Jurkat, Clone E6-1 (cell line): ENCODE results near the gene ZNF300.
A peak's percentile ranks its signal among the peaks of the same experiment; 100 is the strongest.
"Not testable (repeated sequence)": the region's sequence is repeated elsewhere in the genome, so short reads cannot be mapped to it uniquely, and the experiment has no call there.

Source experiments
- DNase-seq: peaks from one replicate; pipeline ENCODE4 v3.0.0-alpha.2; 2011; ENCODE audit warnings: low read depth, low spot score
- H3K4me3 ChIP-seq: 2 replicates; pipeline ENCODE4 v1.5.1; 2011; ENCODE audit warnings: mild to moderate bottlenecking, low read length, control low read depth, moderate library complexity

Gene ZNF300

DNA sequence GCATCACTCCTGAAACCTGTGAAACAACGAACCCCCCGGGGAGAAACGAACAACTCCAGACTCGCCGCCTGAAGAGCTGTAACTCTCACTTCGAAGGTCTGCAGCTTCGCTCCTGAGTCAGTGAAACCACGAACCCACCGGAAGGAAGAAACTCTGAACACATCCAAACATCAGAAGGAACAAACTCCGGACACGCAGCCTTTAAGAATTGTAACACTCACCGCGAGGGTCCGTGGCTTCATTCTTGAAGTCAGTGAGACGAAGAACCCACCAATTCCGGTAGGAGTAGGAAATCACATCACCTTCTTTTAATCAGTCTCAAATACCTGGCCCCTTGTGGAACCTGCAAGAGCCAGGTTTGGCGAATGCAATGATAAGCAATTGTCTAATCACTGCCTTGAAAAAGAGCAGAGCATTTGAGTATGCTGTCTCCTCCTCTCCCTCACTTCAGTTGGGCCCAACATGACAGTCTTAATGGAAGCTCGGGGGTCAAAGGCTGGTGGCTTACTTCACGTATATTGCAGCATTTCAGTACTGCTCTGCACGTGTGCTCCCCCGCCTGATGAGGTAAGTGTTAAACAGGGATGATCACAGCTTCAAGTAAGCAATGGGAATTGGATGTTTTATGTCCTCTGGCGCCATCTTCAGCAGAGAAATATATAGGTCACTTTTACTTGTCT lies 58.0 kb downstream of the ZNF300 start:
- DNase-seq = peak; percentile 93
- peak overlapping the region; percentile 30 for H3K4me3 ChIP-seq

DNA sequence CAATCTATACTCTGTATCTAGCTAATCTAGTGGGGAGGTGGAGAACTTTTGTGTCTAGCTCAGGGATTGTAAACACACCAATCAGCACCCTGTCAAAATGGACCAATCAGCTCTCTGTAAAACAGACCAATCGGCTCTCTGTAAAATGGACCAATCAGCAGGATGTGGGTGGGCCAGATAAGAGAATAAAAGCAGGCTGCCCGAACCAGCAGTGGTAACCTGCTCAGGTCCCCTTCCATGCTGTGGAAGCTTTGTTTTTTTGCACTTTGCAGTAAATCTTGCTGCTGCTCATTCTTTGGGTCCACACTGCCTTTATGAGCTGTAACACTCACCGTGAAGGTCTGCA lies 58.5 kb downstream of the ZNF300 start, which contains the start of gene IRGM:
TSS of gene IRGM (plus strand) at position 214 of the 346 bp plus-strand sequence. CDS start 1,603 bp downstream, outside the sequence.
- DNase-seq = not testable (repeated sequence)
- peak within 1 kb of the TSS; percentile 30 for H3K4me3 ChIP-seq

DNA sequence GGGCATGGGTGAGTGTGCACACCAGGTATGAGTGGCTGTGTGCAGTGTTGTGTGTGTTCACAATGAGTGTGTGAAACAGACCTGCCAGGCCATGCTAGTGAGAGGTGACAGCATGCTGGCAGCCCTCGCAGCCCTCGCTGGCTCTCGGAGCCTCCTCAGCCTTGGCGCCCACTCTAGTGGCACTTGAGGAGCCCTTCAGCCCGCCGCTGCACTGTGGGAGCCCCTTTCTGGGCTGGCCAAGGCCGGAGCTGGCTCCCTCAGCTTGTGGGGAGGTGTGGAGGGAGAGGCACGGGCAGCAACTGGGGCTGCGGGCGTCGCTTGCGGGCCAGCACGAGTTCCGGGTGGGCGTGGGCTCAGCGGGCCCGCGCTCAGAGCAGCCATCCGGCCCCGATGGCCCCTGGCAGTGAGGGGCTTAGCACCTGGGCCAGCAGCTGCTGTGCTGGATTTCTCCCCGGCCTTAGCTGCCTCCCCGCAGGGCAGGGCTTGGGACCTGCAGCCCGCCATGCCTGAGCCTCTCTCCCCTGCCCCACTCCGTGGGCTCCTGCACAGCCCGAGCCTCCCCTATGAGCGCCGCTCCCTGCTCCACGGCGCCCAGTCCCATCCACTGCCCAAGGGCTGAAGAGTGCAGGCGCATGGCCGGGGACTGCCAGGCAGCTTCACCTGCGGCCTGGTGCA lies 59.5 kb downstream of the ZNF300 start:
- not testable (repeated sequence) for DNase-seq, H3K4me3 ChIP-seq
